Activated CD4-positive, CD25-positive, alpha-beta regulatory T cell treated with anti-CD3 and anti-CD28 coated beads, Interleukin-2, amount 50 U/mL, for 24 hours (primary cell): ENCODE data around the gene D2HGDH.
"Not testable (repeated sequence)": the region's sequence is repeated elsewhere in the genome, so short reads cannot be mapped to it uniquely, and the experiment has no call there.

Experiments used
- ATAC-seq, 2 donors: fragments of 150-1000 bp; cut with Tn5 transposase; one replicate each; pipeline ENCODE4 v1.10.0; 2021; ENCODE audit warnings: mild to moderate bottlenecking in 1 of 2, moderate library complexity in 1 of 2

The D2HGDH gene

DNA sequence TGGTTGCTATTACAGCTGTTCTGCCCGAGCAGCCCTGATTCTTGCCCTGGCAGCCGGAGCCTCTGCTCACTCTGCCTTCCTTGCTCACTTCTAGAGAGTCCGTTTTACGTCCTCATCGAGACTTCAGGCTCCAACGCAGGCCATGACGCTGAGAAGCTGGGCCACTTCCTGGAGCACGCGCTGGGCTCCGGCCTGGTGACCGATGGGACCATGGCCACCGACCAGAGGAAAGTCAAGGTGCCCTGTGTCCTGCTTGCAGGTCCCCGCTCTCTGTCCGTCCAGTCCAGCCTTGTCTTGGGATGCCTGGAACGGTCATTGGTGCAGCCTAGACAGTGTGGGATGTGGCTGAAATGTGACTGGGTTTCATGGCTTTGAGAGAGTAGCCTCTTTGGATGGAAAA, 16.7 kb downstream of the D2HGDH start:
- ATAC-seq: no peak

DNA sequence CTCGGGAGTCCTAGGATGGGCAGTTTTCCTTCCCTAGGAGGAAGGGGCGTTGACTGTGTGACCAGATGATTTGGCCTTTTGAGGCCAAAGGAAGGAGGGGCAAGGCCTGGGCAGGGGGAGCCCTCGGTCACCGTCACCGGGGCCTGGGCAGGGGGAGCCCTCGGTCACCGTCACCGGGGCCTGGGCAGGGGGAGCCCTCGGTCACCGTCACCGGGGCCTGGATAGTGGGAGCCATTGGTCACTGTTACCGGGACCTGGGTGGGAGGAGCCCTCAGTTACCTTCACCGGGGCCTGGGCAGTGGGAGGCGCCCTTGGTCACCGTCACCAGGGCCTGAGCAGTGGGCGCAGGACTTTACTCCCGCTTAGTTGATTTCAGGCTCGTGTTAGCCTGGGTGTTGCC, 17.3 kb downstream of the D2HGDH start:
- ATAC-seq: no peak

DNA sequence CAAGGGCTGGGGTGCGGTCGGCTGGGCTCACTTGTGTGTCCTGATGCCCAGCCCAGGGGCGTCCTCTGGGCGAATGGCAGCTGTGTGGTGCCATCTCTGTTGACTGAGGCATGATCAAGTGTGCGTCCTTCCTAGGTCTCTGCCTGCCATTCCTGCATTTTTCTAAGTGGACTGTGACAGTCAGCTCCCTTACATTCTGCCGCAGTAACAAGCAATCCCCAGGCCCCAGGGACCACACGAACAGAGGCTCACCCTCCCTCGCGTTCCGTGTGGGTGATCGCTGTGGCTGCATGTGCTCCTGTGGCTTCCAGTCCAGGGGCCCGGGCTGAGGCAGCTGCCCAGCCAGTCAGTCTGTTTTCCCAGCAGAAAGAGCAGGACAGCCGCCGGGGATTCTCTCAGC, 17.8 kb downstream of the D2HGDH start:
- ATAC-seq: no peak

DNA sequence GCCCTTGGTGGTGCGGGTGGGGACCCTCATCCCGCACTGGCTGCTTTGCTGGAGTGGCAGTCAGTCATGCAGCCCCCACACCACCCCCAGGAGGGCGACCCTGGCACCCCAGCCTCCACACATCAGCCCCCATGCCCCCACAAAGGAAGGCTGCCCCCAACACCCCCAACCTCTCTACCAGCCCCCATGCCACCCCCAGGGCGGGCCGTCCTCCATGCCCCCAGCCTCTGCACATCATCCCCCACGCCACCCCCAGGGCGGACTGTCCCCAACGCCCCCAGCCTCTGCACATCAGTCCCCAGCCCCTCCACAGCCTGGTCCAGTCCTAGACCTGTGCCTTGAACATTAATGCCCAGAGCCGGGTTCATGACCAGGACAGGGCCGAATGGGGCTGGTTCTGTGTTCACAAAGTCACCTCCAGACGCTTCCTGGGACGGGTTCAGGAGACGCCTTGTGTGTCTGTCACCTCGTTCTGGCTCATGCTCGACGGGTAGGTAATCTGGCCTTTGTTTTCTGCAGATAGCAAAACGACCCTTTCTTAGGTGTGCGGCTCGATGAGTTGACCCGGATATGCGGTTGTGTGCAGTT, 18.4 kb downstream of the D2HGDH start:
- no peak for ATAC-seq

DNA sequence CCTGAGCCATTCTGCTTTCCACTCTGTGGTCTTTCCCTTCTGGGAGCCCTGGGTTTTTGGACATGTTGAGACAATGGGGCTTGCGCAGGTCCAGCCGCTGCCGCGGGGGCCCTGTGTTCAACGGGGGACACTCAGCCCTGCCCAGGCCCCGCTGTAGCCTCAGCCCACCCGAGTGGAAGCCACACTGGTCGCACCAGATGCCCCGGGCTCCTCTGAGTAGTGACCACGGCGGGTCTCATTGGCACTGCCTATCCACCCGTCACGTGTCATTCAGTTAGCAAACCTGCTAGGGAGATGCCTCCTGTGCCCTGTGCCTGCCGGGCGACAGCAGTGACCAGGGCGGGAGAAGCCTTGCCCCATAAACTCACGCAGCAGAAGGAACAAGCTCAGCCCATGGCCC, 19.1 kb downstream of the D2HGDH start:
- ATAC-seq: no peak

DNA sequence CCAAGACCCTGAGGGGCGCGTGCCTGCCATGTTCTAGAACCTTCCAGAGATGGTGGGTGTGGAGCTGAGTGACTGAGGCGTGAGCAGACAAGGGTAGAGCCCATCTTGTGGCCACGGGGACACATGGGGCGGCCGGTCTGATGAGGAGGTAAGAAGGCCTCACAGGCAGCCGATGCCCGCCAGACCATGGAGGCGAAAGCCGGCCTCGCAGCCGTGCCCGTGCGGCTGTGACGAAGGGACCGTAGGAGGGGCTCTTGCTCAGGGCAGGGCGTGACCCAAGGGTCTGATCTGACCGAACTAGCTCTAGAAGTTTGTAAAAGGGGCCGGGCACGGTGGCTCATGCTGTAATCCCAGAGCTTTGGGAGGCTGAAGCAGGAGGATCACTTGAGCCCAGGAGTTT, 19.6 kb downstream of the D2HGDH start:
- ATAC-seq: no peak

DNA sequence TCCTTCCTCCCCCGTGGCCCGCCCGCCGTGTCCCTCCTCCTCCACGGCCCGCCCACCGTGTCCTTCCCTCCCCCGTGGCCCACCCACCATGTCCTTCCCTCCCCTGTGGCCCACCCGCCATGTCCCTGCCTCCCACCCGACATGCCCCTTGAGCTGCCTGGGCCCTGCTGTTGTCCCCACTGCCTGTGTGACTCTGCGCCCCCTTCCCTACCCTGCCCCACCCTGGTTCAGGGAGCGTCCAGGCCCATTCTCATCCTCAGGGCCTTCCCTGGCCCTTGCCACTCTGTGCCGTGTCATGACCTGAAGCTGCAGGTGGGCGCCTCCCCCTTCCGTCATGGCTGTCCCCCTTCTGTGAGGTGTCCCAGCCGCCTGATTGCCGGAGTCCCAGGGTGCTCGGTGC, 20.7 kb downstream of the D2HGDH start:
- no peak for ATAC-seq

DNA sequence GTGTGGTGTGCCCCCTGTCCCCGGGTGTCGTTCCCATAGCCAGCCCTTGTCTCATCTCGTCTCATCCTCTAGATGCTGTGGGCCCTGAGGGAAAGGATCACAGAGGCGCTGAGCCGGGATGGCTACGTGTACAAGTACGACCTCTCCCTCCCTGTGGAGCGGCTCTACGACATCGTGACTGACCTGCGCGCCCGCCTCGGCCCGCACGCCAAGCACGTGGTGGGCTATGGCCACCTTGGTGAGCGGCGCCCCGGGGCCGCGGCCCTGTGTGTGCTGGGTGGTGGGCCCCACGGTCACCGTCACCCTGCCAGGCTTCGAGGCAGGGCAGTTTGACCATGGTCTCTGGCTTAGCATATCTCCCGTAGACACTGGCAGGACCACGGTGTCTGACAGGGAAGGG, 21.3 kb downstream of the D2HGDH start:
- ATAC-seq: no peak

DNA sequence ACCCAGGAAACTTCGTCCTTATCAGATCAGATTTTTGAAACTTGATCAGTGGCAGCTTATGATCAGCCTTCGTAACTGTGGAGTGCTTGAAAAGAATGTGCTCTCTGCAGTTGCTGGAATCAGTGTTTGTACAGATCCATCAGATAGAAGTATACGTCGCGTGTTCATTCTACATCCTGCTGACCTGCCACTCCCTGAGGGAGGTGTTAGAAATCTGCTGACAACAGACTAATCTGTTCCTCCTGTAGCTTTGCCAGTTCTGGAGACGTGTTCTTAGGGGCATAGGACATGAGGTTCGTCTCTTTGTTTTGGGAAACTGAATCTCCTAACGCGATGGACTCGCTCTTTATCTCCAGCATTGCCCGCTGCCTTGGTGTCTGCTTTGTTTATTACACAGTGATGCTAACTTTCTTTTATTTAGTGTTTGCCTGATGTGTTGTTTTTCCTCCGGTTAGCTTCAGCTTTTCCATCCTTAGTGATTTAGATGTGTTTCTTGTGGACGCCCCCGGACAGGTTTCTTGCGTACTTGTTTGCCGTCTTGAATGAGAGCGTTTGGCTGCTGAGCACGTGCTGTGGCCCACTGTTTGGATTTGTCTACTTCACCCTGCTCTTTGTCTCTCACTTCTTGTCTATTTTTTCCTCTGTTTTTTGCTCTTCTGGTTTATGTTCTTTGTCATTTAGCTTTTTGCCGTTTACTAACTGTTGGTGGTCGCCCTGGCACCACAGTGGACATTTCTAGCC, 24.8 kb downstream of the D2HGDH start:
- no peak for ATAC-seq

DNA sequence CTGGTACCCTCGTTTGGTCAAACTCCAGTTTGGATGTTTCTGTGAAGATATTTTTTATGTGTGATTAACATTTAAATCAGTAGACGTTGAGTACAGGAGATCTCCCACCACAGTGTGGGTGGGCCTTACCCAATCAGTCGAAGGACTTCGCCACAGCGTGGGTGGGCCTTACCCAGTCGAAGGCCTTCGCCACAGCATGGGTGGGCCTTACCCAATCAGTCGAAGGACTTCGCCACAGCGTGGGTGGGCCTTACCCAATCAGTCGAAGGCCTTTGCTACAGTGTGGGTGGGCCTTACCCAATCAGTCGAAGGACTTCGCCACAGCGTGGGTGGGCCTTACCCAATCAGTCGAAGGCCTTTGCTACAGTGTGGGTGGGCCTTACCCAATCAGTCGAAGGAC, 25.5 kb downstream of the D2HGDH start:
- ATAC-seq: not testable (repeated sequence)

DNA sequence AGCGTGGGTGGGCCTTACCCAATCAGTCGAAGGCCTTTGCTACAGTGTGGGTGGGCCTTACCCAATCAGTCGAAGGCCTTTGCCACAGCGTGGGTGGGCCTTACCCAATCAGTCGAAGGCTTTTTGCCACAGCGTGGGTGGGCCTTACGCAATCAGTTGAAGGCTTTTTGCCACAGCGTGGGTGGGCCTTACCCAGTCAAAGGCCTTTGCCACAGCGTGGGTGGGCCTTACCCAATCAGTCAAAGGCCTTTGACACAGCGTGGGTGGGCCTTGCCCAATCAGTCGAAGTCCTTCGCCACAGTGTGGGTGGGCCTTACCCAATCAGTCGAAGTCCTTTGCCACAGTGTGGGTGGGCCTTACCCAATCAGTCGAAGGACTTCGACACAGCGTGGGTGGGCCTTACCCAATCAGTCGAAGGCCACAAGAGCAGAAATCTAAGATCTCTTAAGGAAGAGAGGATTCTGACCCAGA, 25.9 kb downstream of the D2HGDH start:
- no peak for ATAC-seq

DNA sequence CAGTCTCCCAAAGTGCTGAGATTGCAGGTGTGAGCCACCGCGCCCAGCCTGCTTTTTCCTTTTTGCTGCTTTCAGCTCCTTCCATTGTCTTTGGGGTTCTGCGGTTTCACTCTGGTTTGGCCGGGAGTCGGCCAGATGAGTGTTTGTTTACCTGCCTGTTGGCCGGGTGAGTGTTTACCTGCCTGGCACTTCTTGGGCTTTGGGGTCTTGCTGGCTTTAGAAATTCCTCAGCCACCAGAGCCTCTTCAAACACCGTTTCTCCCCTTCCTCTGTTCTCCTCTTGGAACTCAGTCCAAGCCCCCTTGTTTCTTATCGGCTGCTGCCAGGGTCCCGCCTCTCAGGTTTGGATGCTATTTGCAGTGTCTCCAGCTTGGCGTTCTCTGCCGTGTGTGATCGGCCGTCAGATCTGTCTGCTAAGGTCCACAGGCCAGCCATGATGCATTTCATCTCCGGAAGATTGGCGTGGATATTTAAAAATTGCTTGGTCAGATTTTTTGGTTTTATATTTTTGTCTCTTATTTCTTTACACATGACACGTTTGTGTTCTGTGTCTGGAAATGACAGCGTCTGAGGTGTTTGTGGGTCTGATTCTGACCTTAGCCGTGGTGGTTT, 28.0 kb downstream of the D2HGDH start:
- no peak for ATAC-seq

DNA sequence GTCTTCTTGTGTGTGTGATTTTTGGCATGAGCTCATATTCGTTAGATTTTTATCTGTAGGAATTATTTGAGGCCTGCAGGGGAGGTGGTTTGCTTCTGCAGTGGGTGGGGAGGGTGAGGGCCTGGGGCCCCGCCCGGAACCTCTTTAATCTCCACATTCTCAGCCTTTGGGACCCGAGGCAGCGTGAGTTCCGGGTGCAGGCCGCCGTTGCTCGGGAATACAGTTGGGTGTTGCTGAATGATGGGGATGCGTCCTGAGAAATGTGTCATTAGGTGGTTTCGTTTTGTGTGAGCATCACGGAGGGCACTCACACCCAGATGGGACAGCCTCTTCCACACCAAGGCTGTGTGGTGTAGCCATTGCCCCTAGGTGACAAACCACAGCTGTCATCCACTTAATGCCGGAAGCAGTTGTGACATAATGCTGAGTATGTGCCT, 28.5 kb downstream of the D2HGDH start:
- peak; percentile 69 to 86 for ATAC-seq

DNA sequence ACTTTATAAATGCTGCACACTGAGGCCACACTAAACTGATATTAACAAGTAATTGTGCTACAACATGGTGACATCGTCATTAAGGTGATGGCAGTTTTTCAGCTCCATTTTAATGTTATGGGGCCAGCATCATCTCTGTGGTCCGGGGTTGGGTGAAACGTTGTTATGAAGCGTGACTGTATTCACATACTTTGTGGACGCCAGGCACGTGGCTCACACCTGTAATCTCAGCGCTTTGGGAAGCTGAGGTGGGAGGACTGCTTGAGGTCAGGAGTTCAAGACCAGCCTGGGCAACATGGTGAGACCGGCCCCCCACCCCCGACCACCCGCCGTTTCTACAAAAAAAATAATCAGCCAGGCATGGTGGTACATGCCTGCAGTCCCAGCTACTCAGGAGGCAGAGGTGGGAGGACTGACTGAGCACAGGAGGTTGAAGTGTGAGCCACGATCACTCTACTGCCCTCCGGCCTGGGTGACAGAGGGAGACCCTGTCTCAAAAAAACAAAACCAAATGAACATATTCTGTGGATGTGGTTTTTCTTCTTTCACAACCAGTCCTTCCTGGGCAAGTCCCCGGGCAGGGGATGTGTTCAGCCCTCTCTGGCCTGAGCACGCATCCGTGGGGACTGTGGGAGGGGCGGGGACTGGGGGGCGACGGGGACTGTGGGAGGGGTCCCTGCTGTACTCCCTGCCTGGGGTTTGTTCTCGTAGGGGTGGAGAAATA, 29.3 kb downstream of the D2HGDH start:
- no peak for ATAC-seq

DNA sequence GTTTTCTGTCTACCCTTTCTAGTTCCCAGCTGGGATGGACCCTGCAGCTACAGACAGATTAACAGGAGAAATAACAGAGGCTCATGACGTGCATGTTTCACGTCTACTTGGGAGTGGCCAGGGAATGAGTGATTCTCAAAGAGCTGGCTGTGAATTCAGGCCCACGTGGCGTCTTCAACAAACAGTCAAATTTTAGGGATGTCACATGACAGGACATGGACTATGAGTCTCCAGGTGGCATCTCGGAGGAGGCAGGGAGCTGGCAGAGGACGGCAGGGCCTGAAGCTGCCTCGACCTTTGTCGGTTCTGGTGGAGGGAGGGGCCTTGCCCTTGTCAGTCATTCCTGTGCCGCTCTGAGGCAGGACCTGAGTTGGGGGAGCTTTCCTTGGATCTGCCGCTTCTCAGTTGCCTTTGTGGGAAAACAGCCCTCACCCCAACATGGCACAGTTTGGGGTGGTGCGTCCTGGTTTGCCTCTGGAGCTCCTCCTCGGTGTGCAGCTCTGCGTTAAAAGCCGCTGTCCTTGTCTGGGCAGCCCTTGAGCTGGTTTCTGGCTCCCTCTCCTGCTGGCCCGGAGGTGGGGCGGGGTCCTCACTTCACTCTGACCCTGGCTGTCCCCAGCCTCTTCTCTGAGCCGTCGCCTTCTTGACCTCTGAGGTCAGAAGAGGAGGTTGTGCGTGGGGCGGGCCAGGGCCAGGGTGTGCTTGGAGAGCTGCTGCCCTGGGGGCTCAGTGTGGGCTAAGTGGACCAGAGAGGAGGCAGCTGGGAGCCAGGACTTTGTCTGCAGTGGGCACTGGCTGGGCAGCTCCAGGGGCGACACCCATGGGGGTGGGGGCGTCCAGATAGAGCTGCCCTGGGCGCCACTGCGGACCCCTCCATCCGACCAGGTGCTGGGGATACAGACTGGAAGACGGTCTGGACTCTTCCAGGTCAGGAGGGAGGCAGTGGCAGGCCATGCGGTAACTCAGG, 30.1 kb downstream of the D2HGDH start:
- no peak for ATAC-seq

DNA sequence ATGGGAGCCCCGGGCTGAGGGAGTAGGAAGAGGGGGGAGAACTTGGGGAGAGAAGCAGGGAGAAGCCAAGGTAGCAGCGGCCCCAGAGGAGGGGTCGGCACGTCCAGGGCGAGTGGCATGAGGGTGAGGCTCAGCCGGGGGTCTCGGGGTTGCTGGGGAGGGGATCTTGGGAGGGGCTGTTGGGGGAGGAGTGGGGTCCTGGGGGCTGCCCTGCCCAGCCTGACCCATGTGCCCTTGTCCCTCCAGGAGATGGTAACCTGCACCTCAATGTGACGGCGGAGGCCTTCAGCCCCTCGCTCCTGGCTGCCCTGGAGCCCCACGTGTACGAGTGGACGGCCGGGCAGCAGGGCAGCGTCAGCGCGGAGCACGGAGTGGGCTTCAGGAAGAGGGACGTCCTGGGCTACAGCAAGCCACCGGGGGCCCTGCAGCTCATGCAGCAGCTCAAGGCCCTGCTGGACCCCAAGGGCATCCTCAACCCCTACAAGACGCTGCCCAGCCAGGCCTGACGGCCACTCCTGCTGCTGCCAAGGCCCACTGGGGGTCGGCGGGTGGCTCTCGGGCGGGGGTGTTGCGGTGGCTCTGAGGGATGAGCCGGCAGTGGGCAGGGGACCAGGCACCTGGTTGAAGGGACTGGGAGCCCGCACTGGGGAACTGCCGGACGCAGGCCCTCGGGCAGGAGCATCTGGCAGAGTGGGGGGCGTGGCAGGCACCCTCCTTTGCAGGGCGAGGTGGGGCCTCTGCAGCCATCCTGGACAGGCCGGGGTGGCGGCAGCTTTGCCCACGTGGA, 33.2 kb downstream of the D2HGDH start:
- no peak for ATAC-seq

DNA sequence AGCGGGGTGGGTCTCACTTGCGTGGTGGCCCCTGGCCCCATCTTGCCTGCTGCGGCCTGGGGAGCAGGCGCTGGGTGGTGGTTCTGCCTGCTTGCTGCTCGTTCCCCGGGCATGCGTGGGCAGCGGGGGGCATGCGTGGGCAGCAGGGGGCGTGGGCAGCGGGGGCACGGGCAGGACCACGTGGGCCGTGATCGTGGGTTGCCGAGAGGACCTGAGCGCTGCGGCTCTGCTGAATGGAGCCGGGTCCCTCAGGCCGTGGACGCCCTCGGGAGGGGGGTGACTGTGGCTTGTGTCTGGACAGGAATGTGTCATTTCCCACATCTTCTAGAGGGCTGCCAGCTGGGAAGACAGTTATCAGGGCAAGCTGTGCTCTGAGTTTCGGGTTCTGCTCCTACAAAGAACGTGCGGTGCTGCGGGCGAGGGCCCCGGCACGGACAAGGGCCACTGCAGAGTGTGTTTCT, 33.9 kb downstream of the D2HGDH start:
- ATAC-seq: no peak

DNA sequence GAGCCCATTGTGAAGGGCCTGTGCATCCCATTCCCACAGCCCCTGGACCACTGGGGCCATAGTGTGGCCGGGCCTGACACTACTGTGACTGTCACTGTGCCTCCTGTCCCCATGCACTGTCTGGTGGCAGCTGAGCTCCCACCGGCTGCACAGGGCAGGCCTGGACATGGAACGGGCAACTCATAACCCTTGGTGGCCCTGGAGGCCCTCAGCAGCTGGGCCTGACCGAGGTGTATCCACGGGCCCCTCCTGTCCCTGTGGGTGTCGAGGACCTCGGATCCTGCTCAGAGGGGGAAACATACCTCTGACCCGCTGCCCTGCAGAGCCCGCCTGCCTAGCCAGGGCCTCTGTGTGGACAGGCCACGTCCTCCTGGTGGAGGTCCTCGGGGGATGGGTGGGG, 34.4 kb downstream of the D2HGDH start:
- no peak for ATAC-seq

DNA sequence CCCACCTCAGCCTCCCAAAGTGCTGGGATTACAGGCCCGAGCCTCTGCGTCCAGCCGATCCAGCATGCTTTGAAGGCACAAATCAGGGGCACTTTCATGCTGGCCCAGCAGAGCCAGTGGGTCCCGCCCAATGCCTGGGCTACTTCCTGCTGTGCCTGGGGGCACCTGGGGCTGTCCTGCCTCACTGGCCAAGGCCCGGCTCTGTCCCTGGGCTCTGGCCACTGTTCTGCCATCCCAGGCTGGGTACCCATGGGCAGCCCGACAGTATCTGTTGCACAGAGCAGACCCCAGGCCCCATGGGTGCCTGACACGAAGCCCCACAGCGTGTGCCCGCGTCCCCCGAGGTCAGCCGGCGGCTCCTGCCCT, 35.4 kb downstream of the D2HGDH start:
- ATAC-seq: no peak

DNA sequence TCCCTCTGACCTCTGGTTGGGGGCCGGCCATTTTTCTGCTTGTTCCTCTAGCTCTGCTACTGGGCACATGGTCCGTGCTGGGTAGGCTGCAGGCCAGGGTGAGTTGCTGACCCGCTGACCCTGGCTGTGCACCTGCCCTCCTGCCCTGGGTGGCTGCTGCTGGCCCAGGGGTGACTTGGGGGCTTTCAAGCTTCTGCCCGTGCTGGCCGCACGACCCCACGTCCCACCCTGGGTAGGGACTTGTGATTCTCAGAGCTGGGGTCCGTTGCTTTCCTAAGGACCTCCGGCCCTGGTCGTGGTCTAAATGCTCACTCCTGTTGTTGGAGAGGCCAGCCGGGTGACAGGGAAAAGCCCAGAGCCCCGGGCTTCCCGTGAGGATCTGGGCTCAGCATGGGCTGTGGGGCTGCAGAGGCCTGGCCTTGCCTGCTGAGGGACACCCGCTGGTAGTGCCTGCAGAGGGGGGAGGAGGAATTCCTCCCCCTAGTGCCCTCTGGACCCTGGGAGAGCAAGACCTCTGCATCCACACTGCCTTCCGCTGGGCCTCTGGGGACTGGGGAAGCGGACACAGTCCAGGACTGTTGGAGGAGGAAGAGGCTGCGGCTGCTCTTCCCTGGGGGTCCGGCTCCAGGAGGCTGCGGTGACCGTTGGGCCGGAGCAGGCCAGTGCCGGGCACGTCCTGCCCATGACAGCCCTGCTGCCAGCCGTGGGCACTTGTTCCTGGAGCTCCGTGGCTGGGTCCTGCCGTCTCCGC, 35.9 kb downstream of the D2HGDH start:
- no peak for ATAC-seq

DNA sequence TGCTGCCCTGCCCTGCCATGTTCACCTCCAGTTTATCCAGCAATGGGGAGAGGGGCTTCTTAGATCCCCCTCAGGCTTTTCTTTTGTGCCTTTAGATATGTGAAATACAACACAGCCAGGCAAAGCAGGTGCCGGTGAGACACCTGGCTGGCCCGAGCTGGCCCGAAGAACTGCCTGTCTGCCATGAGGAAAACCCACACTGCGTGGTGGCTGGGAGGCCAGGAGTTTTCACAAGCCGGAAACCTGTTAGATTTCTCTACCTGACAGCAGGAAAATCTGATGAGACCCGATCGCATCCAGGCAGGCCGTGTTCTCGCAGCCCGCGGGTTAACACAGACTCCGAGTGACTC, 36.5 kb downstream of the D2HGDH start:
- ATAC-seq: no peak
